Transverse colon (tissue), 4 donors: ENCODE measurements around the gene PPP1R9A. TPM values are rescaled to one million over a fixed set of nuclear protein-coding genes. Genes with fewer than 3 reads are reported as not detected.

Experiments
- DNase-seq: peaks from one replicate; pipeline ENCODE4 v3.0.0-alpha.2; 2019
- H3K27ac ChIP-seq, 4 donors: fragments of 200-600 bp; sonication (generic); 2 replicates each; pipeline ENCODE4 v1.5.1; 2016 to 2018; ENCODE audit warnings: inconsistent platforms in 4 of 4
- H3K27me3 ChIP-seq: fragments of 200-600 bp; sonication (generic); 2 replicates; pipeline ENCODE4 v1.5.1; 2017; ENCODE audit warnings: inconsistent platforms
- H3K36me3 ChIP-seq, 4 donors: fragments of 200-600 bp; sonication (generic); 2 replicates each; pipeline ENCODE4 v1.5.1; 2017 to 2019; ENCODE audit warnings: inconsistent platforms in 4 of 4
- H3K4me1 ChIP-seq, 4 donors: fragments of 200-600 bp; sonication (generic); 2 replicates each; pipeline ENCODE4 v1.5.1; 2017 to 2020; ENCODE audit warnings: inconsistent platforms in 4 of 4
- H3K4me3 ChIP-seq, 4 donors: fragments of 200-600 bp; sonication (generic); 1 replicate in 1 of 4; 2 replicates in 3 of 4; pipeline versions ENCODE4 v1.5.1 to v1.6.1; 2017 to 2019; ENCODE audit warnings: inconsistent platforms in 4 of 4
- H3K9me3 ChIP-seq, 2 donors: fragments of 200-600 bp; sonication (generic); 2 replicates each; pipeline ENCODE4 v1.5.1; 2017 to 2019; ENCODE audit warnings: inconsistent platforms in 2 of 2
- EP300 ChIP-seq: sonication (generic); formaldehyde crosslinking; IDR thresholded peaks from one replicate; pipeline ENCODE4 v1.6.1; 2017; ENCODE audit warnings: antibody characterized with exemption, low read depth
- POLR2A ChIP-seq: fragments of 450-650 bp; IDR thresholded peaks from one replicate; pipeline ENCODE4 v1.6.1; 2016; ENCODE audit warnings: antibody characterized with exemption, mild to moderate bottlenecking, moderate library complexity
- POLR2AphosphoS5 ChIP-seq, 3 donors: sonication (generic); formaldehyde crosslinking; IDR thresholded peaks; one replicate each; pipeline ENCODE4 v1.6.1; 2016; ENCODE audit warnings: antibody characterized with exemption in 3 of 3
- WGBS, 2 donors: methylation state at CpG; one replicate each; pipeline ENCODE4 v1.1.5; 2018; ENCODE audit warnings: low coverage in 1 of 2; 5-methylcytosine and 5-hydroxymethylcytosine counted together
- in situ Hi-C, 4 donors: fragments of 200-750 bp; cut with MboI; loops; one replicate each; pipeline versions ENCODE4 v1.15.0 to v1.15.1; 2017; ENCODE audit warnings: low sequenced_read_pairs in 3 of 4, low pct_ligation_motif_present in 1 of 4, low pct_unique_long_range_greater_than_20kb in 1 of 4
- intact Hi-C: fragments of 100-400 bp; cut with DNase I; formaldehyde crosslinking; loops from one replicate; pipeline ENCODE4 v1.15.1; 2023; ENCODE audit warnings: low total_unique reads
- total RNA-seq, 4 donors: library from RNA; depleted of rRNA; stranded (reverse); fragments of >200 nt; gene quantifications; one replicate each; pipeline ENCODE4 v1.1.0, GENCODE V29; 2016
- TF ChIP-seq, protein P1 (sequence below), 5 experiments: fragments of 200-600 bp in 3 of 5; fragments of 450-650 bp in 2 of 5; sonication (generic) in 3 of 5; IDR thresholded peaks; 1 replicate in 2 of 5; 2 replicates in 3 of 5; pipeline ENCODE4 v1.5.1; 2016 to 2017; ENCODE audit warnings: antibody characterized with exemption in 5 of 5, inconsistent platforms in 3 of 5, mild to moderate bottlenecking in 2 of 5, moderate library complexity in 1 of 5

The PPP1R9A gene
- total RNA-seq, 4 donors from 2014 or later: 13.1 to 30.0 (median 23.2) TPM

DNA sequence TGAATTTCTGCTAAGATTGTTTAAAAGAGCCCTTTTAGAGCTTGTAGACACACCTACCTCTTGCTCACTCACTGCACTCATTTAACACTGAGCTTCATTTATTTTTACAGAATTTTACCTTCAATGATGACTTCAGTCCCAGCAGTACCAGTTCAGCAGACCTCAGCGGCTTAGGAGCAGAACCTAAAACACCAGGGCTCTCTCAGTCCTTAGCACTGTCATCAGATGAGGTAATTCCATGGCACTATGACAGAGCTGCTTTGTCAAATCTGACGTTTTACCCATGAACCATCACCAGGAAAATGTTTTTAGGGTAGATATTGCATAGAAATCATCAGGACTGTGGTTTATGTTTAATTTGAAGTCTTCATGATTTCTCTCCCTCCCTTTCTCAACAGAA, 378.7 kb downstream of the PPP1R9A start:
- intact Hi-C loops (no loop called here), in situ Hi-C loops (no loop called here)
- Histone ChIP-seq H3K4me3 (no peak overlapping the region), H3K4me1 (no peaks in the 10 kb centered on the region), H3K27me3 (no peaks in the 10 kb centered on the region), H3K27ac (no peak overlapping the region), H3K36me3 (no peaks in the 10 kb centered on the region), H3K9me3 (no peaks in the 10 kb centered on the region)
- TF ChIP-seq, protein P1, sequence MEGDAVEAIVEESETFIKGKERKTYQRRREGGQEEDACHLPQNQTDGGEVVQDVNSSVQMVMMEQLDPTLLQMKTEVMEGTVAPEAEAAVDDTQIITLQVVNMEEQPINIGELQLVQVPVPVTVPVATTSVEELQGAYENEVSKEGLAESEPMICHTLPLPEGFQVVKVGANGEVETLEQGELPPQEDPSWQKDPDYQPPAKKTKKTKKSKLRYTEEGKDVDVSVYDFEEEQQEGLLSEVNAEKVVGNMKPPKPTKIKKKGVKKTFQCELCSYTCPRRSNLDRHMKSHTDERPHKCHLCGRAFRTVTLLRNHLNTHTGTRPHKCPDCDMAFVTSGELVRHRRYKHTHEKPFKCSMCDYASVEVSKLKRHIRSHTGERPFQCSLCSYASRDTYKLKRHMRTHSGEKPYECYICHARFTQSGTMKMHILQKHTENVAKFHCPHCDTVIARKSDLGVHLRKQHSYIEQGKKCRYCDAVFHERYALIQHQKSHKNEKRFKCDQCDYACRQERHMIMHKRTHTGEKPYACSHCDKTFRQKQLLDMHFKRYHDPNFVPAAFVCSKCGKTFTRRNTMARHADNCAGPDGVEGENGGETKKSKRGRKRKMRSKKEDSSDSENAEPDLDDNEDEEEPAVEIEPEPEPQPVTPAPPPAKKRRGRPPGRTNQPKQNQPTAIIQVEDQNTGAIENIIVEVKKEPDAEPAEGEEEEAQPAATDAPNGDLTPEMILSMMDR (IDR thresholded peaks at IDR 0.05): no peak
- TF ChIP-seq POLR2A: no peak
- no peak for TF ChIP-seq POLR2AphosphoS5 (IDR thresholded peaks at IDR 0.05)
- no peak for TF ChIP-seq EP300
- no peak for DNase-seq
- WGBS, 2 donors: 64% methylated on average over 2 of the region's 2 CpGs; no CpG with 5 or more reads in 1 of the 2 donors

DNA sequence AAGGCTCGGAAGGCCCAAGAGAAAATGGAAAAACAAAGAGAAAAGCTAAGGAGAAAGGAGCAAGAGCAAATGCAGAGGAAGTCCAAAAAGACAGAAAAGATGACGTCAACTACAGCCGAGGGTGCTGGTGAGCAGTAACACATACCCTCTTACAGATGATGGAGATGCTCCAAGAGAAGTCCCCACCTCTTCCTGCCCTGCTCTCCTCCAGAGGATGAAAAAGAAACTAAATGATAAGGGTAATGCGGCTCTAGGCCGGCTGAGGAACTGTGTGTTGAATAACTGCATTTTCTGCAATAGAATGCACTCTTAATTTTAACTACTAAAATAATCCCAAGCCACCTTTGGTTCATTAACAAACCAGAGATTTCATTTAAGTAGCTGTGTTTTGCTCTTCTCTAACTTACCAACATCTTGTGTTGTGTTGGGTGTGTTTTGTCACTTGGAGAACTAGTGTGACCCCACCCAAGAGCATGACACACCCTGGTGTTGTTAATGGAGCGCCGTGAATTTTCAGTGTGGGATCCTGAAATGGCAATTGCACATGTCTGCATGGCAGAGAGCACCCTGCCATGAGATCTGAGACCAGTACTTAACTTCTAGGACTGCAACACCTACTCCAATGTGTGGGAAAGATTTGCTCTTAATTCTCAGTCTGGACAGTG, 382.9 kb downstream of the PPP1R9A start:
- H3K36me3 ChIP-seq: no peaks in the 10 kb centered on the region
- no peak overlapping the region for H3K27ac ChIP-seq
- H3K9me3 ChIP-seq: no peaks in the 10 kb centered on the region
- H3K27me3 ChIP-seq: no peaks in the 10 kb centered on the region
- H3K4me3 ChIP-seq: no peak overlapping the region
- TF ChIP-seq POLR2A (no peak), EP300 (no peak), POLR2AphosphoS5 (IDR thresholded peaks at IDR 0.05) (no peak)
- TF ChIP-seq, protein P1 (IDR thresholded peaks at IDR 0.05): no peak
- in situ Hi-C loops: no loop called here
- DNase-seq: no peak
- intact Hi-C loops: no loop called here
- H3K4me1 ChIP-seq: no peaks in the 10 kb centered on the region
- WGBS, 2 donors: 89 to 96% methylated on average over 5 to 7 of the region's 7 CpGs

DNA sequence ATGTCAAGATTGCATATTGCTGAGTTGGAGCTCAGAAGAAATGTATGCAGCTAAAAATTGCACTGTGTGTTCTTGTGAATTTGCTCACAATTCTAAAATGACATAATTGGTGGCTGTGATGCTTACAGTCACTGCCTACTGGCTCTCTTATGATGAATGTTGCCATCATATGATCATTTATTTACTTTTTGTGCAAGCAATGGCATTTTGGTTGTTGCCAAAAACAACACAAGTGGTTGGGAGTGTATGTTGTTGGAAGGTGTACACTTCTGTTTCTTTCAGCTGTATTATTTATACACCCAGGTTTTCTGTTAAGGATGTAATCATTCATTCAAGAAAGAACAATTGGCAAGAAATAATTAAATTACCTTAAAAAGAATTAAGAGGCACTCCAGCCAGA, 388.0 kb downstream of the PPP1R9A start:
- in situ Hi-C loops: no loop called here
- DNase-seq: no peak
- Histone ChIP-seq H3K4me1 (no peaks in the 10 kb centered on the region), H3K36me3 (no peaks in the 10 kb centered on the region), H3K4me3 (no peak overlapping the region), H3K9me3 (no peaks in the 10 kb centered on the region), H3K27ac (no peak overlapping the region), H3K27me3 (no peaks in the 10 kb centered on the region)
- TF ChIP-seq POLR2A: no peak
- TF ChIP-seq, protein P1 (IDR thresholded peaks at IDR 0.05): no peak
- TF ChIP-seq EP300: no peak
- intact Hi-C loops: no loop called here

DNA sequence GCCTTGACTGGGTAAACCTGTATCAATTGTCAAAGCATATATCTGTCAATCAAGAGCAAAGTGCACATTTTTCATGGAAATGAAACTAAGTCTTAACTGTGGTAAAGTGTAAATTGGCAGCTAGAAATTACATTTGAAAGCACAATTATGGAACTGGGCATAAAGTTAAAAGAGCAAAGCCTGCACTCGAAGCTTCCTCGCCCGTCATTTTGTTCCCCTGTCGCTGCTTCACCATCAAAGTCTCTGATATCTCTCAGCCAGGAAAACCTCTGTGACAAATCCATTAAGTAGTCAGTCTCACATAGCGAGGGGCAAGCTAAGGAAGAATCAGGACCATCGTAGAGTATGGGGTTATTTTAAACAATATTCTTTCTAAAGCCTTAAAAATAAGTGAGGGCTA, 389.1 kb downstream of the PPP1R9A start:
- Histone ChIP-seq H3K9me3 (no peaks in the 10 kb centered on the region), H3K27me3 (no peaks in the 10 kb centered on the region), H3K4me1 (no peaks in the 10 kb centered on the region), H3K27ac (no peak overlapping the region), H3K4me3 (no peak overlapping the region), H3K36me3 (no peaks in the 10 kb centered on the region)
- no peak for DNase-seq
- WGBS, 2 donors: 82 to 86% methylated on average over 6 of the region's 6 CpGs
- in situ Hi-C loops (no loop called here), intact Hi-C loops (no loop called here)
- no peak for TF ChIP-seq POLR2AphosphoS5 (IDR thresholded peaks at IDR 0.05)
- TF ChIP-seq, protein P1 (IDR thresholded peaks at IDR 0.05): no peak
- no peak for TF ChIP-seq POLR2A
- no peak for TF ChIP-seq EP300
